ENCODE measurements around the gene ZNRF1.
A peak's percentile ranks its signal among the peaks of the same experiment; 100 is the strongest.
"Not testable (repeated sequence)": the region's sequence is repeated elsewhere in the genome, so short reads cannot be mapped to it uniquely, and the experiment has no call there.

ZNRF1 gene

DNA sequence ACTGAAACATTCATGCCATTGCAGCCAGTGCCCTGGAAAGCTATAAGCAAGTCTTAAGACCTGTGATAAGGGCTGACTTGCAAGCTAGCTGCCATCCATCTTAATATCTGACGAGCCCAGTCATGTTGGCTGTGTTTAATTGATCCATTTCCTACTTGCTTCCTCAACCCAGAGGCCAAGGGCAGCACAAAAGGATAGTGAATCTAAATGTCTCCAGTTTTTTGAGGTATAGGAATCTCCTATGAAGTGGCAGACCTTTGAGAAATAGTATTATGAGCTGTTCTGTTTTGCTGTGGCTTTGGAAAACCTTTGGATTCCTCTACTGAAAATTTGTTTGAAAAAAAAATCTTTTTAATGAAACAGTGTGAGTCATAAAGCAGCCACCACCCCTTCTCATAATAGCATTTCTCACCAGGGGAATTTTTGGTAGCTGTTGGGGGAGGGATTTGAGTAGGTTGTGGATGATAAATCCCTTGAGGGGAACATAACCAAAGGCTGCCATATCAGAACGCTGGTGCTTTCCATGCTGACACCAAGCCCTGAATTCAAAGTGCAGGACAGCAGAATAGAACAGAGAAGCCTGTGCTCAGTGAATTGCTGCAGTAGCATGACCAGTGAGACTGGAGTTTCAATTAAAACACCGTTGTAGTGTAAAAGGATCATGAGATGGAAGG lies 12.9 kb downstream of the ZNRF1 start:
- Histone ChIP-seq H3K9me3 (no peaks in the 10 kb centered on the region), H3K27me3 (ENCODE audit: low read depth) (no peaks in the 10 kb centered on the region), H3K4me1 (peaks cover 17% of the 10 kb centered on the region), H3K4me3 (no peak overlapping the region), H3K36me3 (replicated peaks) (no peaks in the 10 kb centered on the region)
- in situ Hi-C loops (cut with MboI; ENCODE audit: low sequenced_read_pairs), result no loop called here
- peak in 1 of 2 experiments; percentile 12 for DNase-seq (ENCODE audit: low spot score in 2 of 2)

DNA sequence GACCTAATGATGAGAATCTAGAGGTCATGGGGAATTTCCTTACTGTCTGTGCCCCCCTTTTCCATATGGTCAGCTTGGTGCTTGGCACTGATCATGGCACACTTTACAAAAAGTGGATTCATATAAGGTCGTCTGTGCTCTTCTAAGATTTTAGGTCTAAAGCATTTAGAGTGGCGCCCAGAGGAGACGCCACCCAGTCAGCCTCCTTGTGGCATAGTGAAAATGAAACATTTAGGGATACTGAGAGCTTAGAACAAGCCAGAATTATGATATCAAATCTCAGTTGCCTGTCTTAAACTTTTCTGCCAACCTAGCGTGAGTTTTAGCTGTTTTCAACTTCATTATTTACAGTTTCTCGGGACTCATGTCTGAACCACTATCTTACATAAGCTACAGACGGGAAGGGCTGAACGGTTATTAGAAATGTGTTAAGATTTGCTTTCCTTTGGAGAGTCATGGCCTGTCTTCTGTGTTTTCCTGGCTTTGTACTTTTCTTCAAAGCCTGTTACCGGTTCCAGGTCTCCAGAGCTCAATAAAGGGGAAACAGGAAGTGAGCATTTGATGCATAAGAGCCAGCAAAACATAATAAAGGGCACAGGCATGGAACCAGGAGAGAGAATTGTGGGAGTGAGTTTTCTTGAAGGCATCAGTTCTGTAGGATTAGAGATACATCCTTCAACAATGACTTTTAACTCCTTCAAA lies 13.7 kb downstream of the ZNRF1 start:
- no peaks in the 10 kb centered on the region for H3K36me3 ChIP-seq (replicated peaks)
- H3K4me3 ChIP-seq, result no peak overlapping the region
- in situ Hi-C loops (cut with MboI; ENCODE audit: low sequenced_read_pairs), result no loop called here
- no peaks in the 10 kb centered on the region for H3K9me3 ChIP-seq
- no peaks in the 10 kb centered on the region for H3K27me3 ChIP-seq (ENCODE audit: low read depth)
- peaks cover 17% of the 10 kb centered on the region for H3K4me1 ChIP-seq
- DNase-seq (ENCODE audit: low spot score in 2 of 2), result no peak

DNA sequence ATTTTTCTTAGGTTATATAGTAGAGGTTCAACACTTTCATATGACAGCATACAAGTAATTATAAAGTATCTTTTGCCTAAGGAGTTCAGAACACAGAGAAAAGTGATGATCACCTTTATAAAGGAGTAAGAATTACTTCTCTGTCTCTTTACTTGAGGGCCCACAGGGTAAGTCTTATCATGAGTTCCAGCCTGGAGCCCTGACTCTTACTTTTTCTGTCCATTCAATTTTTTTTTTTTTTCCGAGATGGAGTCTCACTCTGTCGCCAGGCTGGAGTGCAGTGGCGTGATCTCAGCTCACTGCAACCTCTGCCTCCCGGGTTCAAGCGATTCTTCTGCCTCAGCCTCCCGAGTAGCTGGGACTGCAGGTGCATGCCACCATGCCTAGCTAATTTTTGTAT lies 14.3 kb downstream of the ZNRF1 start:
- DNase-seq (ENCODE audit: low spot score in 2 of 2); H3K4me3 ChIP-seq; H3K27me3 ChIP-seq (ENCODE audit: low read depth); H3K36me3 ChIP-seq (replicated peaks); H3K9me3 ChIP-seq; in situ Hi-C loops (cut with MboI; ENCODE audit: low sequenced_read_pairs): not testable (repeated sequence)
- H3K4me1 ChIP-seq, result peaks cover 21% of the 10 kb centered on the region

DNA sequence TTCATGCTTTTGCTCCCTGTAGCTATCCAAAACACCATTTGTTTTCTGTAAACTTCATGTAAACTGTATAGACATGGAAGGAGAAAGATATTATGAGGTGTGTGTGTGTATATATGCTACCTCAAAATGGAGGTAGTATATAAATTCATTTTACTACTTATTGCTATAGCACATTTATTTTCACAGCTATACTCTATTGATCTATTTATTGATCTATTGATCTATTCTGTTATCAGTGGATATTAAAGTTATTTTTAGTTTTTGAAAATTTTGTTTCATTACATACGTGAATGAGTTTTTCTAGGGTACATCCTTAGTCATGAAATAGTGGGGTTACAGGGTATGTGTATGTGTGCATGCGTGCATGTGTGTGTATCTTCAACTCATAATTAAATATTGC lies 15.5 kb downstream of the ZNRF1 start:
- no peak for DNase-seq (ENCODE audit: low spot score in 2 of 2)
- in situ Hi-C loops (cut with MboI; ENCODE audit: low sequenced_read_pairs), result no loop called here

DNA sequence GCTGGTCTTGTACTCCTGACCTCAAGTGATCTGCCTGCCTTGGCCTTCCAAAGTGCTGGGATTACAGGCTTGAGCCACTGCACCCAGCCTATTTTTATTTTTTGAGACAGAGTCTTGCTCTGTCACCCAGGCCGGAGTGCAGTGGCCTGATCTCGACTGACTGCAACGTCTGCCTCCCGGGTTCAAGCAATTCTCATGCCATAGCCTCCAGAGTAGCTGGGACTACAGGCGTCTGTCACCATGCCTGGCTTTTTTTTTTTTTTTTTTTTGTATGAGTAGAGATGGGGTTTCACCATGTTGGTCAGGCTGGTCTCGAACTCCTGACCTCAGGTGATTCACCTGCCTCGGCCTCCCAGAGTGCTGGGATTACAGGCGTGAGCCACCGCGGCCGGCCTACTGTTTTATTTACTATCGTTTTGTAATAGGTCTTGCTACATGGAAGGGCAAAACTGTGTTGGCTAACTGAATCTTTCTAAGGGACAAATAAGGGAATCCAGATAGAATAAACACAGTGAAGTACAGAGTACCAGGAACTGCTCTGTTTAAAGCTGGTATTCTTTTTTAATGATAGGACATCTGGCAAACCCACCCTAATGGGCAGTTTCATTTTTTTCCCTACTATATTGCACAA lies 17.7 kb downstream of the ZNRF1 start:
- H3K9me3 ChIP-seq; H3K36me3 ChIP-seq (replicated peaks); DNase-seq (ENCODE audit: low spot score in 2 of 2); H3K4me3 ChIP-seq; in situ Hi-C loops (cut with MboI; ENCODE audit: low sequenced_read_pairs); H3K27me3 ChIP-seq (ENCODE audit: low read depth): not testable (repeated sequence)
- peaks cover 22% of the 10 kb centered on the region for H3K4me1 ChIP-seq

More for the DNA sequence above, 15.5 kb downstream of the ZNRF1 start:
- no peaks in the 10 kb centered on the region for H3K27me3 ChIP-seq (ENCODE audit: low read depth)
- no peak overlapping the region for H3K4me3 ChIP-seq
- H3K36me3 ChIP-seq (replicated peaks), result no peaks in the 10 kb centered on the region
- H3K9me3 ChIP-seq, result no peaks in the 10 kb centered on the region
- H3K4me1 ChIP-seq, result peaks cover 26% of the 10 kb centered on the region

DNA sequence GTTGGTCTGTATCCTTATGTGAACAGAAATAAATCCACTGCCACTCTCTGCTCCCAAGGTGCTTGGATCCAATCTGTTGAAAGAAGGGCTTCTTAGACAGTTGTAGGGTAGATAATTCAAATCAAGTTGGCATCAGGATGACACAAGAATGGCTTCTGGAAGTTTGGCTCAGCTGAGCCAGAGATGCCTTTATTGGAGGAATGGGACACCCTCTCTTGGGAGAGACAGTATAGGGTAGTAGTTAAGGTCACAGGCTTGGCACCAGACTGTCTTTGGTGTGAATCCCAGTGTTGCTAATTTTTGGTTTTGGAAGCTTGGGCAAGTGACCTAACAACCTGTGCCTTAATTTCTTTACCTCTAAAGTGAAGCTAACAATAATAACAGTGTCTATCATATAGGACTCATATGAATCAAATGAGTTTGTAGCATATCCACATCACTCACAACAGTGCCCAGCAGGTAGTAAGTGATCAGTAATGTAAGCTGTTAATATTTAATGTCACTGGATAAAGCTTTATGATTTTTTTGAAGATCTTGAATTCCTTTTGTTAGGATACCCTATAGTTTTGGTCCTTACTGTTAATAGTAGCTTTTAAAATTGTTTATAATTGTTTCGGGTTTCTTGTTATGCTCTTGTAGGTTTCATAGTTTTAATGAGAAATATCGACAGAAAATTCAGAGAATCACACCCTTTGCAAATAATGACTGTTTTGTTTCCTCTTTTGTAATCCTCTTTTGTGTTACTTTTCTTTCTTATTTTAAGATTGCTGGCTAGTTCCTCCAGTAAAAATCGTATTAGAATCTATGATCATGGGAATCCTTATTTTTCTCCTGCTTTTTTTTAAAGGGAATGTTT lies 19.1 kb downstream of the ZNRF1 start:
- Histone ChIP-seq H3K9me3 (peaks cover 9% of the 10 kb centered on the region), H3K27me3 (ENCODE audit: low read depth) (no peaks in the 10 kb centered on the region), H3K4me1 (peaks cover 10% of the 10 kb centered on the region), H3K4me3 (no peak overlapping the region), H3K36me3 (replicated peaks) (no peaks in the 10 kb centered on the region)
- in situ Hi-C loops (cut with MboI; ENCODE audit: low sequenced_read_pairs), result no loop called here
- no peak for DNase-seq (ENCODE audit: low spot score in 2 of 2)

DNA sequence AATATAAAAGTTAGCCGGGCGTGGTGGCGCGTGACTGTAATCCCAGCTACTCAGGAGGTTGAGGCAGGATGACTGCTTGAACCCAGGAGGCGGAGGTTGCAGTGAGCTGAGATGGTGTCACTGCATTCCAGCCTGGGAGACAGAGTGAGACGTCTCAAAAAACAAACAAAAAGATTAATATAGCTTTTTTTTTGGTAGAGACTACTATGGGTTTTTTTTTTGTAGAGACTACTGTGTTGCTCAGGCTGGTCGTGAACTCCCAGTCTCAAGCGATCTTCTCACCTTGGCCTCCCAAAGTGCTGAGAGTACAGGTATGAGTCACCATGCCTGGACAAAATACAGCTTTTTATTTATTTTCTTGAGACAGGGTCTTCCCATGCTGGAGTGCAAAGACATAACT lies 20.2 kb downstream of the ZNRF1 start:
- in situ Hi-C loops (cut with MboI; ENCODE audit: low sequenced_read_pairs), result no loop called here
- H3K36me3 ChIP-seq (replicated peaks), result no peaks in the 10 kb centered on the region

DNA sequence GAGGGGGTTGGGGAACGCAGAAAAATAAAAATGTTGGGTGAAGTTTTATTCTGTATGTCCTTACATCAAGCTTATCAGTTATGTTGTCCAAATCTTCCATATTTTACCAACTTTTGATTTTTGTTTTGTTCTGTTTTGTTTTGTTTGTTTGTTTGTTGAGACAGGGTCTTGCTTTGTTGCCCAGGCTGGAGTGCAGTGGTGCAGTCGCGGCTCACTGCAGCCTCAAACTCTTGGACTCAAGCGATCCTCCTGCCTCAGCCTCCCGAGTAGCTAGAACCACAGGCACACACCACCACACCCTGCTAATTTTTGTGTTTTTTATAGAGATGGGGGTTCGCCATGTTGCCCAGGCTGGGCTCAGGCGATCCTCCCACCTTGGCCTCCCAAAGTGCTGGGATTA lies 20.8 kb downstream of the ZNRF1 start:
- no peak for DNase-seq (ENCODE audit: low spot score in 2 of 2)
- Histone ChIP-seq H3K27me3 (ENCODE audit: low read depth) (no peaks in the 10 kb centered on the region), H3K9me3 (peaks cover 9% of the 10 kb centered on the region), H3K4me1 (peaks cover 8% of the 10 kb centered on the region), H3K36me3 (replicated peaks) (no peaks in the 10 kb centered on the region), H3K4me3 (no peak overlapping the region)
- in situ Hi-C loops (cut with MboI; ENCODE audit: low sequenced_read_pairs), result no loop called here

More for the DNA sequence above, 20.2 kb downstream of the ZNRF1 start:
- Histone ChIP-seq H3K4me3 (no peak overlapping the region), H3K4me1 (peaks cover 8% of the 10 kb centered on the region), H3K9me3 (peaks cover 9% of the 10 kb centered on the region), H3K27me3 (ENCODE audit: low read depth) (no peaks in the 10 kb centered on the region)
- peak in 1 of 2 experiments; percentile 1 for DNase-seq (ENCODE audit: low spot score in 2 of 2)

DNA sequence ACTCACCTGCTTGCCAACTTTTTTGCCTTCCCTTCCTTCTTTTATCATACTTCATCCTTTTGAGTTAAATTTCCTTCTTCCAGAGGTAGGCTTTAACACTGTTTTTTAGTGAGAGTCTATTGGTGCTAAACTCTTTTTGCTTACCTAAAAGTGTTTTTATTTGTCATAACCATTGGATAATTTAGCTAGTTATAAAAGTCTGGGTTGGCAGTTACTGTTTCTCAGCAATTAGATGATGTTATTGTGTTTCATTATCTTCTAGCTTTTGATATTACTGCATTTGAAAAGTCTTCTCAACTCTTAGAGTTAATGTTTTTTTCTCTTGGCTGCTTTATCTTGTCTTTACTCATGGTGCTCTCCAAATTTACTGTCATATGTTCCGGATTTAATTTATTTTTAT lies 22.6 kb downstream of the ZNRF1 start:
- Histone ChIP-seq H3K36me3 (replicated peaks) (no peaks in the 10 kb centered on the region), H3K27me3 (ENCODE audit: low read depth) (no peaks in the 10 kb centered on the region), H3K9me3 (peaks cover 9% of the 10 kb centered on the region), H3K4me1 (peaks cover 8% of the 10 kb centered on the region), H3K4me3 (no peak overlapping the region)
- no peak for DNase-seq (ENCODE audit: low spot score in 2 of 2)
- in situ Hi-C loops (cut with MboI; ENCODE audit: low sequenced_read_pairs), result no loop called here

DNA sequence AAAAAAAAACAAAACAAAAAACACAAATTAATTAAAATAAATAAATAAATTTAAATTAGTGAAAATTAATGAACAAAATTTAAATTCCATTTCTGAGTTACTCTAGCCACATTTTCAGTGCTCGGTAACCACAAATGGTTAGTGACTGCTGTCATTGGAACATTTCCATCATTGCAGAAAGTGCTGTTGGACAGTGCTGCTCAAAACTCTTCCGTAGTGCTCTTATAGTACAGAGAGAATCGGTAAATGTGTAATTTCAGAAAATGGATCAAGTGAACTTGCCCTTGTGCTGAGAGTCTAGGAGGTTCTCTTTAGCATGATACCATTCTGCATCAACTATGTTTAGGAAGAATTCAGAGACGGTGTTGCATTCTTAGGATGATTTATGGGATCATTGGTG lies 23.7 kb downstream of the ZNRF1 start:
- Histone ChIP-seq H3K36me3 (replicated peaks) (no peaks in the 10 kb centered on the region), H3K27me3 (ENCODE audit: low read depth) (no peaks in the 10 kb centered on the region), H3K4me1 (peaks cover 8% of the 10 kb centered on the region), H3K9me3 (peaks cover 9% of the 10 kb centered on the region), H3K4me3 (no peak overlapping the region)
- DNase-seq (ENCODE audit: low spot score in 2 of 2), result no peak
- in situ Hi-C loops (cut with MboI; ENCODE audit: low sequenced_read_pairs), result no loop called here

DNA sequence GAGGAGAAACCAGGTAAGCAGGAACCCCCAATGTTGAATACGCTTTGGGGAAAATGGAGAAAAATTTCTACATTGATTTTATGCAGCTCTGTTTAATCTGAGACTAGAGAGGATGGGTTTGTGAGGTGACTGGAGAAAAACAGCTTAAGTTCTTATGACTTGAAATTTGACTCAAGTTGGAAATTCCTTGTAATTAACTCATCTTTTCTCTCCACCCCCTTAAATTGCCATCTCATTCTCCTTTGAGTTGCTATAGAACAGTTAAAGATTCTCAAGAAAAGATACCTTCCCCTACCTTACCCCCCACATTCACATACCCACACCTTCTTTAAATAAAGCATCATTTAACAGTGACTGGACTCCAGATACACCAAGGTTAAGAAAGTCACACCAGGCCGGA lies 24.2 kb downstream of the ZNRF1 start:
- no peak for DNase-seq (ENCODE audit: low spot score in 2 of 2)
- Histone ChIP-seq H3K27me3 (ENCODE audit: low read depth) (no peaks in the 10 kb centered on the region), H3K4me3 (no peak overlapping the region), H3K36me3 (replicated peaks) (no peaks in the 10 kb centered on the region), H3K4me1 (peaks cover 6% of the 10 kb centered on the region), H3K9me3 (peaks cover 9% of the 10 kb centered on the region)
- in situ Hi-C loops (cut with MboI; ENCODE audit: low sequenced_read_pairs), result no loop called here

DNA sequence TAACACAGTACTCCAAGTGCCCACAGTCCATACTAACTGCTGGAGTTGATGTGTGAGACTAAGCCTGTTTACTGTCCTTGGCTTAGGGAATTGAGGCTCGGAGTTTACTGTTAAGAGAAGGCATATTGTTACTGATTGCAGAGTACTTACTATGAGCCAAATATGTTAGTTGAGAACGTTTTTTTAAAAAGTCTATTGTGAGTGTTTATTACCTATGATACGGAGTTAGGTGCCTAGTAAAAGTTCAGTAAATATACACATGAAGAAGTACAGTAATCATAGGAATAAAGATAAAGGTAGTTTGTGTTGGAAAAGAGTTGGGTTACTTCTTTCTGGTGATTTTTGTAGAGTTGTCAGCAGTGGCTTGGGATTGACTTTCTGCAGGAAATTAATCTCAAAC lies 25.4 kb downstream of the ZNRF1 start:
- Histone ChIP-seq H3K27me3 (ENCODE audit: low read depth) (no peaks in the 10 kb centered on the region), H3K4me3 (no peak overlapping the region), H3K9me3 (peaks cover 9% of the 10 kb centered on the region), H3K36me3 (replicated peaks) (no peaks in the 10 kb centered on the region), H3K4me1 (no peaks in the 10 kb centered on the region)
- no peak for DNase-seq (ENCODE audit: low spot score in 2 of 2)
- in situ Hi-C loops (cut with MboI; ENCODE audit: low sequenced_read_pairs), result no loop called here

DNA sequence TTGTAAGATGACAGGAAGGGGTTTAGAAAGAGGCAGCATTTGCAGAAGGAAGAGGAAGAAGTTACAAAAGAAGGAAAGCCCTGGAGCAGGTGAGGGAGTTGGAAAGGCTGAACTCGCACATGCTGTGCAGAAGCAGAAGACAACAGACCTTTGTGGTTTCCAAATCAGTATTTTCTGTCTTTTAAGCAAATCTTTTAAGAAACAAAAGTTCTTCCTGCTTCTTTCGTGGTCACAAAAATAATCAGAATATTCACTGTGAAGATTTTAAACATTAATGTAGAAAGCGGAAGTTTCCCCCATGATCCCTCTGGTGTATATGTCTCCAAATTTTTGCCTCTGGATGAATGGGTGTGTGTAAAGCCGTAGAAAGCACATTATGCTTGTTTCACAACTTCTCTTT lies 25.8 kb downstream of the ZNRF1 start:
- Histone ChIP-seq H3K36me3 (replicated peaks) (no peaks in the 10 kb centered on the region), H3K9me3 (peaks cover 9% of the 10 kb centered on the region), H3K4me3 (no peak overlapping the region), H3K27me3 (ENCODE audit: low read depth) (no peaks in the 10 kb centered on the region), H3K4me1 (no peaks in the 10 kb centered on the region)
- in situ Hi-C loops (cut with MboI; ENCODE audit: low sequenced_read_pairs), result no loop called here
- no peak for DNase-seq (ENCODE audit: low spot score in 2 of 2)
